Effector memory CD4-positive, alpha-beta T cell (primary cell): ENCODE measurements around the gene TRABD.

Experiments used
- DNase-seq, 3 donors: peaks; one replicate each; pipeline ENCODE4 v3.0.0-alpha.2; 2020
- H3K27ac ChIP-seq: 2 replicates; pipeline ENCODE4 v1.7.0; 2013; ENCODE audit warnings: mild to moderate bottlenecking, low read length, moderate library complexity; ENCODE audit not compliant: insufficient read depth, poor library complexity, severe bottlenecking
- H3K27me3 ChIP-seq: replicated peaks from 2 replicates; pipeline ENCODE4 v1.7.0; 2013; ENCODE audit warnings: mild to moderate bottlenecking, low read length; ENCODE audit not compliant: insufficient read depth, control insufficient read depth, poor library complexity, severe bottlenecking
- H3K36me3 ChIP-seq: 2 replicates; pipeline ENCODE4 v1.7.0; 2013; ENCODE audit warnings: mild to moderate bottlenecking, low read length, moderate library complexity; ENCODE audit not compliant: control insufficient read depth, insufficient read depth
- H3K4me1 ChIP-seq: 2 replicates; pipeline ENCODE4 v1.7.0; 2013; ENCODE audit warnings: low read length, mild to moderate bottlenecking; ENCODE audit not compliant: control insufficient read depth, insufficient read depth, poor library complexity, severe bottlenecking
- H3K4me3 ChIP-seq: 2 replicates; pipeline ENCODE4 v1.7.0; 2013; ENCODE audit warnings: low read length, low read depth, mild to moderate bottlenecking; ENCODE audit not compliant: insufficient read depth, poor library complexity, severe bottlenecking
- H3K9me3 ChIP-seq: 2 replicates; pipeline ENCODE4 v1.7.0; 2013; ENCODE audit warnings: mild to moderate bottlenecking, low read length, moderate library complexity; ENCODE audit not compliant: control insufficient read depth

Gene TRABD

GRCh38 chr22:50174382-50175190 lies 11.1 kb upstream of the TRABD start:
- H3K4me1 ChIP-seq: no peaks in the 10 kb centered on the region
- DNase-seq: no peak
- no peak overlapping the region for H3K4me3 ChIP-seq
- H3K9me3 ChIP-seq: no peaks in the 10 kb centered on the region
- peaks cover 14% of the 10 kb centered on the region for H3K27me3 ChIP-seq
- H3K27ac ChIP-seq: no peak overlapping the region
- H3K36me3 ChIP-seq: no peaks in the 10 kb centered on the region

- H3K27ac ChIP-seq: no peak overlapping the region
- no peak for DNase-seq
- no peaks in the 10 kb centered on the region for H3K36me3 ChIP-seq
- no peaks in the 10 kb centered on the region for H3K4me1 ChIP-seq
- H3K9me3 ChIP-seq: no peaks in the 10 kb centered on the region
- peaks cover 14% of the 10 kb centered on the region for H3K27me3 ChIP-seq
- H3K4me3 ChIP-seq: no peak overlapping the region
These were observed 10.6 kb upstream of the TRABD start for GRCh38 chr22:50175191-50175461.

GRCh38 chr22:50175921-50176849 lies 9.5 kb upstream of the TRABD start:
- H3K4me1 ChIP-seq: no peaks in the 10 kb centered on the region
- no peaks in the 10 kb centered on the region for H3K9me3 ChIP-seq
- H3K36me3 ChIP-seq: no peaks in the 10 kb centered on the region
- H3K4me3 ChIP-seq: no peak overlapping the region
- DNase-seq: no peak
- no peak overlapping the region for H3K27ac ChIP-seq
- H3K27me3 ChIP-seq: peaks cover 8% of the 10 kb centered on the region

GRCh38 chr22:50176850-50177536 lies 8.7 kb upstream of the TRABD start:
- Histone ChIP-seq H3K36me3 (no peaks in the 10 kb centered on the region), H3K27ac (no peak overlapping the region), H3K4me1 (no peaks in the 10 kb centered on the region), H3K9me3 (no peaks in the 10 kb centered on the region), H3K4me3 (no peak overlapping the region), H3K27me3 (peaks cover under 1% of the 10 kb centered on the region)
- DNase-seq: no peak

- no peaks in the 10 kb centered on the region for H3K27me3 ChIP-seq
- H3K36me3 ChIP-seq: no peaks in the 10 kb centered on the region
- no peak overlapping the region for H3K27ac ChIP-seq
- H3K9me3 ChIP-seq: no peaks in the 10 kb centered on the region
- H3K4me3 ChIP-seq: no peak overlapping the region
- DNase-seq: no peak
- no peaks in the 10 kb centered on the region for H3K4me1 ChIP-seq
These were observed 7.9 kb upstream of the TRABD start for GRCh38 chr22:50177537-50178470.

- no peak overlapping the region for H3K4me3 ChIP-seq
- DNase-seq: no peak
- H3K36me3 ChIP-seq: no peaks in the 10 kb centered on the region
- H3K27me3 ChIP-seq: no peaks in the 10 kb centered on the region
- H3K4me1 ChIP-seq: no peaks in the 10 kb centered on the region
- no peaks in the 10 kb centered on the region for H3K9me3 ChIP-seq
- no peak overlapping the region for H3K27ac ChIP-seq
These were observed 7.2 kb upstream of the TRABD start for GRCh38 chr22:50178471-50178864.

- Histone ChIP-seq H3K4me1 (no peaks in the 10 kb centered on the region), H3K36me3 (no peaks in the 10 kb centered on the region), H3K9me3 (no peaks in the 10 kb centered on the region), H3K4me3 (no peak overlapping the region), H3K27me3 (no peaks in the 10 kb centered on the region), H3K27ac (no peak overlapping the region)
- no peak for DNase-seq
These were observed 6.5 kb upstream of the TRABD start for GRCh38 chr22:50178871-50179869.

GRCh38 chr22:50179937-50180726 lies 5.6 kb upstream of the TRABD start:
- H3K36me3 ChIP-seq: no peaks in the 10 kb centered on the region
- no peak overlapping the region for H3K4me3 ChIP-seq
- peaks cover 2% of the 10 kb centered on the region for H3K4me1 ChIP-seq
- no peak for DNase-seq
- no peak overlapping the region for H3K27ac ChIP-seq
- no peaks in the 10 kb centered on the region for H3K9me3 ChIP-seq
- no peaks in the 10 kb centered on the region for H3K27me3 ChIP-seq
